Gastroesophageal sphincter (tissue), 4 donors: ENCODE results near the gene FBXL4. TPM values are rescaled to one million over a fixed set of nuclear protein-coding genes. Genes with fewer than 3 reads are reported as not detected.
A peak's percentile ranks its signal among the peaks of the same experiment; 100 is the strongest.

Experiments
- ATAC-seq: fragments of 150-250 bp; one replicate; pipeline ENCODE4 v1.9.1; 2016; ENCODE audit warnings: mild to moderate bottlenecking, moderate library complexity
- H3K27ac ChIP-seq, 4 donors: fragments of 200-600 bp; sonication (generic) in 3 of 4; 1 replicate in 3 of 4; 2 replicates in 1 of 4; pipeline ENCODE4 v1.5.1; 2016 to 2019
- H3K27me3 ChIP-seq: fragments of 200-600 bp; sonication (generic); one replicate; pipeline ENCODE4 v1.5.1; 2019
- H3K36me3 ChIP-seq, 2 donors: fragments of 200-600 bp; sonication (generic); one replicate each; pipeline ENCODE4 v1.5.1; 2019; ENCODE audit warnings: control low read depth in 1 of 2
- H3K4me1 ChIP-seq, 3 donors: fragments of 200-600 bp; sonication (generic); 1 replicate in 2 of 3; 2 replicates in 1 of 3; pipeline ENCODE4 v1.5.1; 2016 to 2019; ENCODE audit warnings: control low read depth in 2 of 3
- H3K4me3 ChIP-seq, 2 donors: fragments of 200-600 bp; sonication (generic); one replicate each; pipeline ENCODE4 v1.5.1; 2019; ENCODE audit warnings: mild to moderate bottlenecking in 1 of 2, moderate library complexity in 1 of 2
- H3K9me3 ChIP-seq, 3 donors: fragments of 200-600 bp; sonication (generic); one replicate each; pipeline ENCODE4 v1.5.1; 2017 to 2019; ENCODE audit warnings: control low read depth in 2 of 3
- EP300 ChIP-seq: sonication (generic); formaldehyde crosslinking; IDR thresholded peaks from one replicate; pipeline ENCODE4 v1.6.1; 2017; ENCODE audit warnings: antibody characterized with exemption, mild to moderate bottlenecking
- POLR2A ChIP-seq, 2 donors: fragments of 450-650 bp; IDR thresholded peaks; one replicate each; pipeline ENCODE4 v1.6.1; 2017; ENCODE audit warnings: antibody characterized with exemption in 2 of 2, mild to moderate bottlenecking in 2 of 2, moderate library complexity in 1 of 2
- POLR2AphosphoS5 ChIP-seq: sonication (generic); formaldehyde crosslinking; IDR thresholded peaks from one replicate; pipeline ENCODE4 v1.6.1; 2017; ENCODE audit warnings: antibody characterized with exemption
- WGBS, 2 donors: methylation state at CpG; one replicate each; pipeline ENCODE4 v1.1.5; 2018; ENCODE audit warnings: low coverage in 1 of 2; 5-methylcytosine and 5-hydroxymethylcytosine counted together
- total RNA-seq, 4 donors: library from RNA; depleted of rRNA; stranded (reverse); fragments of >200 nt; gene quantifications; one replicate each; pipeline ENCODE4 v1.1.0, GENCODE V29; 2016
- TF ChIP-seq, protein P1 (sequence below), 4 experiments: fragments of 200-600 bp in 2 of 4; fragments of 450-650 bp in 2 of 4; sonication (generic) in 1 of 4; IDR thresholded peaks; one replicate each; pipeline ENCODE4 v1.5.1; 2017 to 2019; ENCODE audit warnings: antibody characterized with exemption in 4 of 4, mild to moderate bottlenecking in 2 of 4, moderate library complexity in 2 of 4

The FBXL4 gene
- total RNA-seq, 4 donors from 2014 or later = 15.6 to 21.9 (median 18.8) TPM

DNA sequence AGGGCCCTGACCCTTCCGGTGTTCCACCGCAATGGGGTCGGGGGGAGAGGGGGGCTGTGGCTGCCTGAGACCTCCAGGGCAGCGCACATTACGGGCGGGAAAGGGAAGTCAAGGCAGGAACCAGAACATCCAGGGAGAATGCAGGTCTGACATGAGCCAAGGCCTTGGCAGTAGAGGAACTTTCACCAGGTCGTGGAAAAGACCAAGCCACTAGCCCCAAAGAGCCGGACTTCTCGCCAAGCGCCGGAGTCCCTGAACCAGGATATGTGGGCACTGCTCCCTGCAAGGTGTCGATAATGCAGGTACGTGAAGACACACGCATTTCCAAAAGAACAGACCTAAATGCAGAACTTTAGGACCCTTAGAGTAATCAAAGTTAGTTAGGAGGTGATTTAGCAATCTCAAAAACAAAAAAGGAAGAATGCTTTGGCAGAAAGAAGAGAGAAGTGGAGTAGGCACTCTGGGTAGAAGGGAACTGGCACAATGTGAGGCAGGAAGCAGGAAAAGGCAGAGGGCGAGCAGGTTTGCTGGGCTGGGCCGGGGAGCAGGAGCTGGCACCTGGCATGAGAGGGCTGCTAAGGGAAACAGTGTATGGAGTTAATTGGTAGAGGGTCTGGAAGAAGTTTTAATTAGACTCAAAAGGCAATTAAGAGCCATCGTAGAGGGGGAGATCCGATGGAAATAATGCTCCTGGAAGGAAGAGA lies 99.1 kb downstream of the FBXL4 start:
- Histone ChIP-seq H3K27me3 (peaks cover 61% of the 10 kb centered on the region), H3K4me3 (peak overlapping the region in 1 of 2 donors; percentile 15), H3K27ac (no peak overlapping the region), H3K36me3 (no peaks in the 10 kb centered on the region), H3K4me1 (peaks cover 0 to 35% (median 20%) of the 10 kb centered on the region in 3 donors), H3K9me3 (no peaks in the 10 kb centered on the region)
- ATAC-seq = peak; percentile 6
- WGBS, 2 donors = 59 to 71% methylated on average over 4 to 11 of the region's 18 CpGs
- TF ChIP-seq, protein P1, sequence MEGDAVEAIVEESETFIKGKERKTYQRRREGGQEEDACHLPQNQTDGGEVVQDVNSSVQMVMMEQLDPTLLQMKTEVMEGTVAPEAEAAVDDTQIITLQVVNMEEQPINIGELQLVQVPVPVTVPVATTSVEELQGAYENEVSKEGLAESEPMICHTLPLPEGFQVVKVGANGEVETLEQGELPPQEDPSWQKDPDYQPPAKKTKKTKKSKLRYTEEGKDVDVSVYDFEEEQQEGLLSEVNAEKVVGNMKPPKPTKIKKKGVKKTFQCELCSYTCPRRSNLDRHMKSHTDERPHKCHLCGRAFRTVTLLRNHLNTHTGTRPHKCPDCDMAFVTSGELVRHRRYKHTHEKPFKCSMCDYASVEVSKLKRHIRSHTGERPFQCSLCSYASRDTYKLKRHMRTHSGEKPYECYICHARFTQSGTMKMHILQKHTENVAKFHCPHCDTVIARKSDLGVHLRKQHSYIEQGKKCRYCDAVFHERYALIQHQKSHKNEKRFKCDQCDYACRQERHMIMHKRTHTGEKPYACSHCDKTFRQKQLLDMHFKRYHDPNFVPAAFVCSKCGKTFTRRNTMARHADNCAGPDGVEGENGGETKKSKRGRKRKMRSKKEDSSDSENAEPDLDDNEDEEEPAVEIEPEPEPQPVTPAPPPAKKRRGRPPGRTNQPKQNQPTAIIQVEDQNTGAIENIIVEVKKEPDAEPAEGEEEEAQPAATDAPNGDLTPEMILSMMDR (IDR thresholded peaks at IDR 0.05) = no peak
- no peak for TF ChIP-seq POLR2AphosphoS5
- TF ChIP-seq POLR2A (IDR thresholded peaks at IDR 0.05) = no peak
- no peak for TF ChIP-seq EP300

DNA sequence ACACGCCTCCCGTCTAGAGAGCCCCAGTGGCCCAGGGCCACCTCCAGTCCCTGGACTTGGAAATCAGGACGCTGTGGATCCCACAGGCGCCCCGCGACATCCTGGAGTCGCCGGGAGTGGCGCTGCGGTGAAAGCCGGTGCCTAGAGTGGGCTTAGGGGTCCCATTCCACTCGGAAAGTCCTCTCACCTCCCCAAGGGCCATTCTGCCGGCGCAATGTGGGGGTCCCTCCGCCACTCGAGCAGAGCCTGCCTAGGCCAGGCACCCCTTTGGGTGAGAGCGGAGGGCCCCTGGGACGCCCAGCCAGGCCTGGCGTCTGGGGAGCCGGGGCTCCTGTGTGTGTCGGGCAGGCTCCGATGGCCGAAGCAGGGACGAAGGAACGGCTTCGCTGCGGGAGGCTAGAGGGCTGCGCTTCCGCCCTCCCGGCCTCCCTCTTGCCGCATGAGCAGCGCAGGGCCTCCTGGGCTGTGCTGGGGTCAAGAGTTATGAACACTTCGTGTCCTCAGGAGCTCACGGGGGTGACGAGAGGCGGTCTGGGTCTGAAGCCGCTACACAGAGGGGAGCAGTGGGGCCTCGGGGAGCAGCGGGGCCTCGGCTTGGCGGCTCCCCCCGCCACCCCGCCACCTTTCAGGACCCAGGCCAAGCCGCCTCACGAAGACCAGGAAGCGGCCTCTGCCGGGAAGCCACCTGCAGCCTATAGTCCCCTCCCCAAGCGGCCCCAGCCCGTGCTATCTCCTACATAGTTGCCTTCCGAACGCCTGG lies 99.8 kb downstream of the FBXL4 start:
- TF ChIP-seq, protein P1 (IDR thresholded peaks at IDR 0.05) = no peak
- no peak for TF ChIP-seq EP300
- TF ChIP-seq POLR2AphosphoS5 = no peak
- TF ChIP-seq POLR2A (IDR thresholded peaks at IDR 0.05) = no peak
- H3K27ac ChIP-seq = no peak overlapping the region
- WGBS, 2 donors = no CpG with 5 or more reads among the region's 51 CpGs
- H3K4me3 ChIP-seq = peak overlapping the region in 1 of 2 donors; percentile 15
- peaks cover 69% of the 10 kb centered on the region for H3K27me3 ChIP-seq
- peak; percentile 28 for ATAC-seq
- no peaks in the 10 kb centered on the region for H3K36me3 ChIP-seq
- H3K4me1 ChIP-seq = peaks cover 0 to 42% (median 20%) of the 10 kb centered on the region in 3 donors
- H3K9me3 ChIP-seq = no peaks in the 10 kb centered on the region

DNA sequence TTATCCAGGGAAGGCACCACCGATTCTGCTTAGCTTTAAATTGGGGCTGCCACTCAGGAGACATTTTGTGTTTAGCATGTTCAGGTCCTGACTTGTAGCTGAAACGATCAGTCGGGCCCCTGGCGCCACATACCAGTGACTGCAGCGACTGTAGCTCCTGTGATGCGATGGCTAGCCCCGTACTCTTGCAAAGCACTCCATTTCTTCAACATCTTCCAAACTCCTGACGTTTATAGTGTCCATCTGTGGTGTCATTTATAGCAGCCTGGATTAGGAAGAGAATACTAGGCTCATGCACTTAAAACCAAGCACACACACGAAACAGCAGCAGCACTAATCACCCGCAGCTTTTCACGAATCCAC lies 100.3 kb downstream of the FBXL4 start:
- Histone ChIP-seq H3K4me1 (peaks cover 0 to 47% (median 20%) of the 10 kb centered on the region in 3 donors), H3K27me3 (peaks cover 74% of the 10 kb centered on the region), H3K4me3 (no peak overlapping the region), H3K36me3 (no peaks in the 10 kb centered on the region), H3K27ac (no peak overlapping the region), H3K9me3 (no peaks in the 10 kb centered on the region)
- TF ChIP-seq POLR2A (IDR thresholded peaks at IDR 0.05) (no peak), EP300 (no peak), POLR2AphosphoS5 (no peak)
- TF ChIP-seq, protein P1 (IDR thresholded peaks at IDR 0.05) = no peak
- WGBS, 2 donors = 29 to 43% methylated on average over 8 to 9 of the region's 11 CpGs
- ATAC-seq = no peak

DNA sequence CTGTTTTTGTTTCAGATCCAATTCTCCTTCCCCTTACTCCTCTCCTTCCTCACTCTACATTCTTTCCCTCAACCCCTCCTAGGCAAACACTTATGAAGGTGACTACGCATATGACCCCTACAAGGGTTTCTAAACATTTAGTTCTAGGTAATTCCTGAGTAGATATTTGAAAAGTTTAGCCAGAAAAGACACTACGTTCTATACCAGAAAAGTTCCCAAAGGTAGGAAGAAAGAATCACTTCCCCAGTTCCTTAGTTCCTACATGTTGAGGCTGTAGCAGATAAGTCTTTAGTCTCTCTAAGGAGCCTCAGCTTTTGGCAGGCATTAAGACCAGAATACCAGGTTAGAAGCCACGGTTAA lies 101.7 kb downstream of the FBXL4 start:
- 55 to 59% methylated on average over 3 of the region's 3 CpGs for WGBS, 2 donors
- H3K27me3 ChIP-seq = peaks cover 88% of the 10 kb centered on the region

More for the DNA sequence above, 101.7 kb downstream of the FBXL4 start:
- H3K9me3 ChIP-seq = no peaks in the 10 kb centered on the region
- no peak overlapping the region for H3K27ac ChIP-seq
- ATAC-seq = no peak
- H3K4me1 ChIP-seq = peaks cover 0 to 50% (median 20%) of the 10 kb centered on the region in 3 donors
- no peak overlapping the region for H3K4me3 ChIP-seq
- TF ChIP-seq EP300 = no peak
- TF ChIP-seq, protein P1 (IDR thresholded peaks at IDR 0.05) = no peak
- TF ChIP-seq POLR2AphosphoS5 = no peak
- TF ChIP-seq POLR2A (IDR thresholded peaks at IDR 0.05) = no peak
- H3K36me3 ChIP-seq = no peaks in the 10 kb centered on the region
